B cell (primary cell): ENCODE data around the gene ADARB2. TPM values are rescaled to one million over a fixed set of nuclear protein-coding genes. Genes with fewer than 3 reads are reported as not detected.

Source experiments
- ATAC-seq: fragments of 200-7000 bp; cut with Tn5 transposase; one replicate; pipeline ENCODE4 v1.10.0; 2021; ENCODE audit warnings: low read depth, mild to moderate bottlenecking, moderate number of reproducible peaks, moderate library complexity
- CTCF ChIA-PET: fragments of 350-600 bp; sonication (Branson Sonifier 250); formaldehyde crosslinking; loops from one replicate; lab custom pipeline; 2021; ENCODE audit warnings: antibody characterized with exemption, inconsistent platforms; lab: Charles Lee
- POLR2A ChIA-PET: fragments of 350-600 bp; sonication (Branson Sonifier 250); formaldehyde crosslinking; loops from one replicate; lab custom pipeline; 2021; ENCODE audit warnings: antibody characterized with exemption; lab: Charles Lee
- DNase-seq: peaks from one replicate; pipeline ENCODE4 v3.0.0; 2013
- H2AFZ ChIP-seq: 2 replicates; pipeline ENCODE4 v1.6.1; 2012; ENCODE audit warnings: mild to moderate bottlenecking, low read depth, low read length; ENCODE audit not compliant: insufficient read depth, poor library complexity, severe bottlenecking
- H3K27ac ChIP-seq, 2 donors: 1 replicate in 1 of 2; 2 replicates in 1 of 2; pipeline ENCODE4 v1.5.1; 2012 to 2013; ENCODE audit warnings: low read length in 2 of 2, mild to moderate bottlenecking in 2 of 2, moderate library complexity in 1 of 2
- H3K27me3 ChIP-seq, 4 experiments: fragments of 200-600 bp in 1 of 4; sonication (generic) in 1 of 4; replicated peaks in 1 of 4; 1 replicate in 2 of 4; 2 replicates in 2 of 4; pipeline versions ENCODE4 v1.6.1 to v1.7.0; 2013 to 2016; ENCODE audit warnings: low read length in 3 of 4, mild to moderate bottlenecking in 2 of 4, mixed read lengths in 1 of 4, moderate library complexity in 1 of 4; ENCODE audit not compliant: insufficient read depth in 4 of 4, control insufficient read depth in 3 of 4; ENCODE audit errors: control extremely low read depth in 1 of 4
- H3K36me3 ChIP-seq, 2 experiments: replicated peaks in 1 of 2; 1 replicate in 1 of 2; 2 replicates in 1 of 2; pipeline versions ENCODE4 v1.6.1 to v1.7.1; 2013; ENCODE audit warnings: low read length in 1 of 2; ENCODE audit not compliant: insufficient read depth in 2 of 2, control insufficient read depth in 1 of 2; ENCODE audit errors: control extremely low read depth in 1 of 2, extremely low read depth in 1 of 2
- H3K4me1 ChIP-seq, 2 donors: fragments of 200-600 bp in 1 of 2; sonication (generic) in 1 of 2; 1 replicate in 1 of 2; 2 replicates in 1 of 2; pipeline versions ENCODE4 v1.5.1 to v1.6.1; 2013 to 2017; ENCODE audit warnings: low read length in 2 of 2; ENCODE audit not compliant: control insufficient read depth in 2 of 2, insufficient read depth in 2 of 2
- H3K4me2 ChIP-seq: replicated peaks from 2 replicates; pipeline ENCODE3; 2012; ENCODE audit warnings: mild to moderate bottlenecking, low read depth, low read length; ENCODE audit not compliant: poor library complexity, severe bottlenecking
- H3K4me3 ChIP-seq, 5 experiments: fragments of 200-600 bp in 1 of 5; sonication (generic) in 1 of 5; 1 replicate in 3 of 5; 2 replicates in 2 of 5; pipeline versions ENCODE4 v1.5.1 to v1.7.0; 2011 to 2016; ENCODE audit warnings: low read length in 4 of 5, mild to moderate bottlenecking in 4 of 5, low read depth in 2 of 5, control low read depth in 1 of 5, moderate library complexity in 1 of 5; ENCODE audit not compliant: insufficient read depth in 1 of 5; ENCODE audit errors: control extremely low read depth in 1 of 5, extremely low read depth in 1 of 5
- H3K79me2 ChIP-seq: fragments of 200-600 bp; sonication (generic); one replicate; pipeline ENCODE4 v1.6.0; 2016; ENCODE audit warnings: low read length; ENCODE audit not compliant: control insufficient read depth, insufficient read depth
- H3K9ac ChIP-seq: fragments of 200-600 bp; sonication (generic); 2 replicates; pipeline ENCODE4 v1.6.1; 2017; ENCODE audit warnings: mild to moderate bottlenecking, low read length, moderate library complexity
- H3K9me3 ChIP-seq, 3 donors: one replicate each; pipeline versions ENCODE4 v1.6.1 to v1.7.1; 2013; ENCODE audit warnings: low read length in 2 of 3; ENCODE audit not compliant: control insufficient read depth in 2 of 3, insufficient read depth in 1 of 3; ENCODE audit errors: control extremely low read depth in 1 of 3
- H4K20me1 ChIP-seq: 2 replicates; pipeline ENCODE4 v1.6.0; 2012; ENCODE audit warnings: mild to moderate bottlenecking, low read length; ENCODE audit not compliant: insufficient read depth, control insufficient read depth, poor library complexity, severe bottlenecking
- H3K27ac Mint-ChIP-seq: one replicate; pipeline ENCODE4 v1.8.0; 2021; ENCODE audit warnings: mixed read lengths
- H3K27me3 Mint-ChIP-seq: one replicate; pipeline ENCODE4 v1.8.0; 2021; ENCODE audit warnings: mixed read lengths
- H3K4me1 Mint-ChIP-seq: one replicate; pipeline ENCODE4 v1.8.0; 2021; ENCODE audit warnings: mixed read lengths
- H3K4me3 Mint-ChIP-seq: one replicate; pipeline ENCODE4 v1.8.0; 2021; ENCODE audit warnings: mixed read lengths
- H3K9me3 Mint-ChIP-seq: one replicate; pipeline ENCODE4 v1.8.0; 2022; ENCODE audit warnings: mixed read lengths; ENCODE audit not compliant: insufficient read depth
- CTCF ChIP-seq: fragments of 200-600 bp; IDR thresholded peaks from one replicate; pipeline ENCODE4 v1.8.0; 2022; ENCODE audit warnings: antibody characterized with exemption, mild to moderate bottlenecking
- EZH2 ChIP-seq: IDR thresholded peaks from 2 replicates; pipeline ENCODE4 v1.6.1; 2012; ENCODE audit warnings: borderline replicate concordance, low read depth, mild to moderate bottlenecking, moderate library complexity, low read length; ENCODE audit not compliant: insufficient read depth, poor library complexity, severe bottlenecking
- WGBS: methylation state at CpG from one replicate; pipeline ENCODE4 v1.1.5; 2013; ENCODE audit warnings: missing lambda C conversion rate; ENCODE audit not compliant: insufficient coverage; 5-methylcytosine and 5-hydroxymethylcytosine counted together
- intact Hi-C: fragments of 100-400 bp; cut with micrococcal nuclease; formaldehyde crosslinking; loops from one replicate; pipeline ENCODE4 v1.10.0; 2022
- polyA plus RNA-seq: library from polyadenylated mRNA; depleted of rRNA; stranded (reverse); fragments of >200 nt; gene quantifications from 2 replicates; pipeline ENCODE4 v1.2.3, GENCODE V29; 2012
- total RNA-seq, 2 donors: library from RNA; stranded (reverse); fragments of 120-200 nt in 1 of 2; gene quantifications; 1 replicate in 1 of 2; 2 replicates in 1 of 2; pipeline versions ENCODE4 v1.2.3 to v1.2.4, GENCODE V29; 2013 to 2022

The ADARB2 gene
- total and polyA plus RNA-seq, 2 donors (not counting 1 experiment from before 2014, with no cell fraction given): 0.13 to 0.96 TPM

- DNase-seq: peak; percentile 38
- ChIA-PET POLR2A (interaction anchor here (1.1 to 1.8 kb wide), 4 partner anchors 85 to 153 kb away, joined by 3 to 6 read pairs (median 4); no protein-coding TSS in a partner anchor), CTCF (interaction anchor here (0.7 to 2.4 kb wide), 3 partner anchors 88 to 1181 kb away, joined by 3 to 6 read pairs (median 4); no protein-coding TSS in a partner anchor)
- Mint-ChIP-seq H3K27ac (peak overlapping the region; percentile 80), H3K27me3 (peaks cover 14% of the 10 kb centered on the region), H3K4me1 (peaks cover 66% of the 10 kb centered on the region), H3K4me3 (peak overlapping the region; percentile 70), H3K9me3 (no peaks in the 10 kb centered on the region)
- no peak overlapping the region for H3K9ac ChIP-seq
- H3K4me1 ChIP-seq: peaks cover 49% of the 10 kb centered on the region in 2 donors
- WGBS: 18% methylated on average over 6 of the region's 9 CpGs
- H3K4me3 ChIP-seq: no peak overlapping the region
- no peak overlapping the region for H3K4me2 ChIP-seq
- H4K20me1 ChIP-seq: no peaks in the 10 kb centered on the region
- H2AFZ ChIP-seq: no peak overlapping the region
- no peaks in the 10 kb centered on the region for H3K79me2 ChIP-seq
- TF ChIP-seq EZH2: no peak
- TF ChIP-seq CTCF: no peak
- H3K27me3 ChIP-seq: peaks cover 0 to 15% (median under 1%) of the 10 kb centered on the region in 4 experiments
- peak; percentile 68 for ATAC-seq
- no peaks in the 10 kb centered on the region for H3K36me3 ChIP-seq
- no peak overlapping the region for H3K27ac ChIP-seq
- H3K9me3 ChIP-seq: peaks cover 0 to 10% (median 0%) of the 10 kb centered on the region in 3 donors
- intact Hi-C loops: loop anchor here (1.0 kb wide), 3 partner anchors 88 to 156 kb away; no protein-coding TSS in a partner anchor
Observed at GRCh38 chr10:1577373-1577770, 160.0 kb downstream of the ADARB2 start.
